22Rv1 (cell line): ENCODE results near the gene PIK3CG.
"Not testable (repeated sequence)": the region's sequence is repeated elsewhere in the genome, so short reads cannot be mapped to it uniquely, and the experiment has no call there.

ENCODE experiments used
- H3K27ac ChIP-seq: fragments of 450-650 bp; 2 replicates; pipeline ENCODE4 v1.5.1; 2017
- ZFX ChIP-seq: fragments of 450-650 bp; IDR thresholded peaks from 2 replicates; pipeline ENCODE4 v1.6.1; 2017; ENCODE audit warnings: antibody characterized with exemption, borderline replicate concordance
- TF ChIP-seq, protein P1 (sequence below): fragments of 450-650 bp; IDR thresholded peaks from 2 replicates; pipeline ENCODE4 v1.5.1; 2017; ENCODE audit warnings: mild to moderate bottlenecking

Gene PIK3CG

GRCh38 chr7:106911959-106912358 is 46.9 kb downstream of the PIK3CG start:
- no peak for TF ChIP-seq ZFX
- TF ChIP-seq, protein P1, sequence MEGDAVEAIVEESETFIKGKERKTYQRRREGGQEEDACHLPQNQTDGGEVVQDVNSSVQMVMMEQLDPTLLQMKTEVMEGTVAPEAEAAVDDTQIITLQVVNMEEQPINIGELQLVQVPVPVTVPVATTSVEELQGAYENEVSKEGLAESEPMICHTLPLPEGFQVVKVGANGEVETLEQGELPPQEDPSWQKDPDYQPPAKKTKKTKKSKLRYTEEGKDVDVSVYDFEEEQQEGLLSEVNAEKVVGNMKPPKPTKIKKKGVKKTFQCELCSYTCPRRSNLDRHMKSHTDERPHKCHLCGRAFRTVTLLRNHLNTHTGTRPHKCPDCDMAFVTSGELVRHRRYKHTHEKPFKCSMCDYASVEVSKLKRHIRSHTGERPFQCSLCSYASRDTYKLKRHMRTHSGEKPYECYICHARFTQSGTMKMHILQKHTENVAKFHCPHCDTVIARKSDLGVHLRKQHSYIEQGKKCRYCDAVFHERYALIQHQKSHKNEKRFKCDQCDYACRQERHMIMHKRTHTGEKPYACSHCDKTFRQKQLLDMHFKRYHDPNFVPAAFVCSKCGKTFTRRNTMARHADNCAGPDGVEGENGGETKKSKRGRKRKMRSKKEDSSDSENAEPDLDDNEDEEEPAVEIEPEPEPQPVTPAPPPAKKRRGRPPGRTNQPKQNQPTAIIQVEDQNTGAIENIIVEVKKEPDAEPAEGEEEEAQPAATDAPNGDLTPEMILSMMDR, result no peak
- H3K27ac ChIP-seq, result no peak overlapping the region

GRCh38 chr7:106914018-106914607 is 49.0 kb downstream of the PIK3CG start:
- no peak overlapping the region for H3K27ac ChIP-seq
- no peak for TF ChIP-seq ZFX
- TF ChIP-seq, protein P1, result no peak

GRCh38 chr7:106915407-106915806 is 50.3 kb downstream of the PIK3CG start:
- no peak overlapping the region for H3K27ac ChIP-seq
- TF ChIP-seq ZFX, result no peak
- TF ChIP-seq, protein P1, result no peak

DNA sequence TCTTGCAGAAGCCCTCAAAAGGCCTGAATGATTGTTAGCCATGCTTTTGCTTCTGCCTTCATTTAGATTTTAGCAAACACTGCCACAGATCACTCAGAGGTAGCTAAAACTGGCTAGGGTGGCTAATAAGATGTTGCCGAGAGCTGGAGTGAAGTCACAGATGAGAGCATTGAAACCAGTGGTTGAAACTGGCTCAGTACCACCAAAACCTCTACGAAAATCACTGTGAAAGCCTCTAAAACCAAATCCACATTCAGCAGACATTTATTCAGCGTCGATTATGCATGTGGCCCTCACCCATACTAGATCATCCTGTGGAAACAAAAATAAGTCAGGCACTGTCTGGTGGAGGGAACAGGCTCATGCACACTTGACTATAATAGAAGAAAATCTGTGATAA is 50.8 kb downstream of the PIK3CG start:
- no peak for TF ChIP-seq ZFX
- TF ChIP-seq, protein P1, result no peak
- H3K27ac ChIP-seq, result no peak overlapping the region

- no peak overlapping the region for H3K27ac ChIP-seq
- TF ChIP-seq, protein P1, result no peak
- TF ChIP-seq ZFX, result no peak
Observed at GRCh38 chr7:106916679-106917078, 51.6 kb downstream of the PIK3CG start.

DNA sequence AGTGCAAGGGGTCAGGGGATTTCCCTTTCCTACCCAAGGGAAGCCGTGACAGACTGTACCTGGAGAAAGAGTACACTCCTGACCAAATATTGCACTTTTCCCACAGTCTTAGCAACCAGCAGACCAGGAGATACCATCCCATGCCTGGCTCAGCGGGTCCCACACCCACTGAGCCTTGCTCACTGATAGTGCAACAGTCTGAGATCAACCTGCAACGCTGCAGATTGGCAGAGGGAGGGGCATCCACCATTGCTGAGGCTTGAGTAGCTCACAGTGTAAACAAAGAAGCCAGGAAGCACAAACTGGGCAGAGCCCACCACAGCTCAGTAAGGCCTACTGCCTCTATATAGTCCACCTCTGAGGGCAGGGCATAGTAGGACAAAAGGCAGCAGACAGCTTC is 53.9 kb downstream of the PIK3CG start:
- no peak overlapping the region for H3K27ac ChIP-seq
- TF ChIP-seq, protein P1, result no peak
- TF ChIP-seq ZFX, result no peak

GRCh38 chr7:106924468-106924867 is 59.4 kb downstream of the PIK3CG start:
- not testable (repeated sequence) for H3K27ac ChIP-seq

- TF ChIP-seq ZFX, result no peak
- TF ChIP-seq, protein P1, result no peak
- no peak overlapping the region for H3K27ac ChIP-seq
Observed at GRCh38 chr7:106926892-106927291, 61.8 kb downstream of the PIK3CG start.
